HepG2 (cell line): ENCODE results near the gene RNASE2. TPM values are rescaled to one million over a fixed set of nuclear protein-coding genes. Genes with fewer than 3 reads are reported as not detected.

Source experiments
- BCLAF1 ChIP-seq: fragments of 450-650 bp; IDR thresholded peaks from 2 replicates; pipeline ENCODE4 v1.6.1; 2017; ENCODE audit warnings: mild to moderate bottlenecking
- BRCA1 ChIP-seq: sonication (generic); formaldehyde crosslinking; IDR thresholded peaks from 2 replicates; pipeline ENCODE4 v1.4.0; 2020; ENCODE audit warnings: missing genetic modification reagents
- ETV6 ChIP-seq: sonication (generic); formaldehyde crosslinking; conservative IDR thresholded peaks from 2 replicates; pipeline ENCODE4 v1.4.0; 2020; ENCODE audit warnings: missing genetic modification reagents
- HMGXB3 ChIP-seq: sonication (generic); formaldehyde crosslinking; IDR thresholded peaks from 2 replicates; pipeline ENCODE4 v1.4.0; 2020; ENCODE audit warnings: missing genetic modification reagents, borderline replicate concordance
- KAT7 ChIP-seq: IDR thresholded peaks from 2 replicates; pipeline ENCODE4 v1.6.1; 2018; ENCODE audit warnings: borderline replicate concordance, missing compliant biosample characterization
- MTF2 ChIP-seq: sonication (generic); formaldehyde crosslinking; IDR thresholded peaks from 2 replicates; pipeline ENCODE4 v1.5.0; 2020; ENCODE audit warnings: missing genetic modification reagents, borderline replicate concordance
- ZBTB44 ChIP-seq: sonication (generic); formaldehyde crosslinking; IDR thresholded peaks from 2 replicates; pipeline ENCODE4 v1.4.0; 2020; ENCODE audit warnings: missing genetic modification reagents
- ZFP91 ChIP-seq: sonication (generic); formaldehyde crosslinking; IDR thresholded peaks from 2 replicates; pipeline ENCODE4 v1.9.0; 2022; ENCODE audit warnings: missing genetic modification reagents, mild to moderate bottlenecking, borderline replicate concordance
- ZNF251 ChIP-seq: sonication (generic); formaldehyde crosslinking; IDR thresholded peaks from 2 replicates; pipeline ENCODE4 v1.9.0; 2021; ENCODE audit warnings: mild to moderate bottlenecking, missing genetic modification reagents
- ZNF333 ChIP-seq: sonication (generic); formaldehyde crosslinking; IDR thresholded peaks from 2 replicates; pipeline ENCODE4 v1.4.0; 2020; ENCODE audit warnings: mild to moderate bottlenecking, missing genetic modification reagents, borderline replicate concordance
- ZNF337 ChIP-seq: sonication (generic); formaldehyde crosslinking; IDR thresholded peaks from 2 replicates; pipeline ENCODE4 v1.5.1; 2020; ENCODE audit warnings: missing genetic modification reagents, low read depth, mild to moderate bottlenecking, borderline replicate concordance
- ZNF343 ChIP-seq: sonication (generic); formaldehyde crosslinking; IDR thresholded peaks from 2 replicates; pipeline ENCODE4 v1.4.0; 2020; ENCODE audit warnings: mild to moderate bottlenecking, missing genetic modification reagents
- ZNF740 ChIP-seq: sonication (generic); formaldehyde crosslinking; IDR thresholded peaks from 2 replicates; pipeline ENCODE4 v1.4.0; 2020; ENCODE audit warnings: missing genetic modification reagents
- ZNF800 ChIP-seq: sonication (generic); formaldehyde crosslinking; IDR thresholded peaks from 2 replicates; pipeline ENCODE4 v1.4.0; 2020; ENCODE audit warnings: missing genetic modification reagents
- polyA plus RNA-seq, 8 experiments: library from polyadenylated mRNA; depleted of rRNA in 3 of 8; stranded (reverse) in 7 of 8; unstranded in 1 of 8; fragments of >200 nt; fragmentation: Illumina TruSeq in 4 of 8; extraction: Trizol in 4 of 8; gene quantifications; 2 replicates each; pipeline versions ENCODE4 v1.2.1 to v1.2.3, GENCODE V29; 2011 to 2016; ENCODE audit warnings: low read depth in 4 of 8, missing spikeins in 1 of 8, mixed read lengths in 1 of 8; ENCODE audit not compliant: insufficient read depth in 1 of 8
- total RNA-seq, 5 experiments: library from RNA; depleted of rRNA; stranded (reverse); fragments of >200 nt; fragmentation: Illumina TruSeq; extraction: Trizol; gene quantifications; 2 replicates each; pipeline ENCODE4 v1.2.3, GENCODE V29; 2016; ENCODE audit warnings: low read depth in 1 of 5

The RNASE2 gene
- total and polyA plus RNA-seq, 2 of the 13 experiments (the other 11 are each of a cell fraction or from before 2014, with no cell fraction given): 0.69 TPM; not detected in 1

GRCh38 chr14:20989787-20990600 lies 34.7 kb downstream of the RNASE2 start, which contains the start of gene METTL17 (continued):
- TF ChIP-seq HMGXB3 (CRISPR knock-in tag) (peak; percentile 99), ZBTB44 (CRISPR knock-in tag) (no peak), ZNF343 (CRISPR knock-in tag) (0 out of 2 replicates have a peak, but pooled peaks have one; percentile 42), ETV6 (CRISPR knock-in tag) (no peak), ZNF740 (0 out of 2 replicates have a peak, but pooled peaks have one; percentile 27), BRCA1 (CRISPR knock-in tag) (no peak), ZNF251 (CRISPR knock-in tag) (no peak), KAT7 (no peak; the same call in 1 of the 2 replicates), ZNF800 (CRISPR knock-in tag) (peak; percentile 62; the same call in 1 of the 2 replicates), ZNF333 (CRISPR knock-in tag) (no peak), BCLAF1 (no peak), ZNF337 (CRISPR knock-in tag) (0 out of 2 replicates have a peak, but pooled peaks have one; percentile 27), ZFP91 (peak; percentile 92), MTF2 (CRISPR knock-in tag) (0 out of 2 replicates have a peak, but pooled peaks have one; percentile 31)
